ENCODE data around the gene RABGAP1L. TPM values are rescaled to one million over a fixed set of nuclear protein-coding genes. Genes with fewer than 3 reads are reported as not detected.

RABGAP1L gene
- total and polyA plus RNA-seq, 2 experiments from 2014 or later, result 9.2 to 21.4 TPM

DNA sequence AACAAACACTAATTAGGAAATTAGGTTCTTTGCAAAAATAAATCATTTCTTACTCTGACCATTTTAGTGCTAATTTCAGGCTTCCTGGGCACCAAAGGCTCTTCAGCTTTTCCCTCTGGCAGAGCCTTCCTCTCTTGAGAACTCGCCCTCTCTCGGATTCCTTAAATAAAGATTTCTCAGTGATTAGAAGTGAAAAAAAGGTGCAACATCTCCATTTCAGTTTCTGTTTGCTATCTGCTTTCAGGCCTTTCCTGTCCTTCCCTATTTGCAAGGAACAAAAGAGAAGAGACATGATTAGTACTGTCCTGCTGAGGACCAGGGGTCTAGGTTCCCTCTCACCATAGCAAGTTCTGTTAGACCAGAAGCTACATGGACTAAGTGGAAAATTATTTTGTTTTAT is 812.6 kb downstream of the RABGAP1L start:
- H3K9me3 ChIP-seq (ENCODE audit: low read depth), result no peaks in the 10 kb centered on the region
- no peaks in the 10 kb centered on the region for H3K36me3 ChIP-seq
- H3K27ac ChIP-seq, result no peak overlapping the region
- TF ChIP-seq, protein P1, sequence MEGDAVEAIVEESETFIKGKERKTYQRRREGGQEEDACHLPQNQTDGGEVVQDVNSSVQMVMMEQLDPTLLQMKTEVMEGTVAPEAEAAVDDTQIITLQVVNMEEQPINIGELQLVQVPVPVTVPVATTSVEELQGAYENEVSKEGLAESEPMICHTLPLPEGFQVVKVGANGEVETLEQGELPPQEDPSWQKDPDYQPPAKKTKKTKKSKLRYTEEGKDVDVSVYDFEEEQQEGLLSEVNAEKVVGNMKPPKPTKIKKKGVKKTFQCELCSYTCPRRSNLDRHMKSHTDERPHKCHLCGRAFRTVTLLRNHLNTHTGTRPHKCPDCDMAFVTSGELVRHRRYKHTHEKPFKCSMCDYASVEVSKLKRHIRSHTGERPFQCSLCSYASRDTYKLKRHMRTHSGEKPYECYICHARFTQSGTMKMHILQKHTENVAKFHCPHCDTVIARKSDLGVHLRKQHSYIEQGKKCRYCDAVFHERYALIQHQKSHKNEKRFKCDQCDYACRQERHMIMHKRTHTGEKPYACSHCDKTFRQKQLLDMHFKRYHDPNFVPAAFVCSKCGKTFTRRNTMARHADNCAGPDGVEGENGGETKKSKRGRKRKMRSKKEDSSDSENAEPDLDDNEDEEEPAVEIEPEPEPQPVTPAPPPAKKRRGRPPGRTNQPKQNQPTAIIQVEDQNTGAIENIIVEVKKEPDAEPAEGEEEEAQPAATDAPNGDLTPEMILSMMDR (IDR thresholded peaks at IDR 0.05; ENCODE audit: low read depth, low read length), result no peak
- no peak for DNase-seq (ENCODE audit: low read depth in 1 of 2, low spot score in 1 of 2)
- H3K27me3 ChIP-seq, result no peaks in the 10 kb centered on the region
- no peak overlapping the region for H3K4me3 ChIP-seq
- H3K4me1 ChIP-seq (ENCODE audit: low read depth), result no peaks in the 10 kb centered on the region

DNA sequence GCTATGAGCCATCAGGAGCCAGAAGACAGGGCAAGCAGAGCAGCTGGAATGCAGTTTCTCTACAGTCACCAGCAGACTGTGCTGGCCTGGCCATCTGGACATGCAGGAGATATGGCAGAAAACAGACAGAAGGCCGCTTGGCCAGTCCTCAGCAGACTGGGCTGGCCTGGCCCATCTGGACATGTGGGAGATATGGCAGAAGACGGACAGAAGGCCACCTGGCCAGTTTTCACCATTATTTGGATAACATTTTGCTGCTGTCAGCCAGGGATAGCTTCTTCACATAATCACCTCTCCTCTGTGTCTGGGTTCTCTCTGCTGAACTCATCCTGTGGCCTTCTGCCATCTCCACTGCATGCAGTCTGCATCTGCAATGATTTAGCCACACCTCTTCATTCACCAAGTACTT is 815.4 kb downstream of the RABGAP1L start:
- Histone ChIP-seq H3K4me1 (ENCODE audit: low read depth) (no peaks in the 10 kb centered on the region), H3K9me3 (ENCODE audit: low read depth) (no peaks in the 10 kb centered on the region), H3K4me3 (no peak overlapping the region), H3K27me3 (no peaks in the 10 kb centered on the region), H3K27ac (no peak overlapping the region), H3K36me3 (no peaks in the 10 kb centered on the region)
- TF ChIP-seq, protein P1 (IDR thresholded peaks at IDR 0.05; ENCODE audit: low read depth, low read length), result no peak
- DNase-seq (ENCODE audit: low read depth in 1 of 2, low spot score in 1 of 2), result no peak

DNA sequence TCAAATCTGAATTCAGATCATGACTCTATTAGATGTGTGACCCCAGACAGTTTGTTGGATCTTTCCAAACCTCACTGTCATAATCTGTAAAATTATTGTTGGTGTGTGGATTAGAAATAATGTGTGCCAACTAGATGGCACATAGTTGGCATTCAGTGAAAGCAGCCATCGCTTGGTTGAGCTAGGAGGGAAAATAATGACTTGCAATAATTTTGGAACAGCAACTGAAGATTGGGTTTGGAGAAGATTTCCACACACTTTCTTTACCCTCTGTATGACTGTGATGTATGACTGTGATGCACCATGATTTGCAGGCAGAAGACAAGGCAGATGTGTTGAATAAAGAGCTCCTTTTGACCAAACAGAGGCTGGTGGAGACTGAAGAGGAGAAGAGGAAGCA is 816.4 kb downstream of the RABGAP1L start:
- Histone ChIP-seq H3K4me1 (ENCODE audit: low read depth) (no peaks in the 10 kb centered on the region), H3K36me3 (no peaks in the 10 kb centered on the region), H3K27ac (no peak overlapping the region), H3K9me3 (ENCODE audit: low read depth) (no peaks in the 10 kb centered on the region), H3K4me3 (no peak overlapping the region), H3K27me3 (no peaks in the 10 kb centered on the region)
- DNase-seq (ENCODE audit: low read depth in 1 of 2, low spot score in 1 of 2), result no peak
- TF ChIP-seq, protein P1 (IDR thresholded peaks at IDR 0.05; ENCODE audit: low read depth, low read length), result no peak

DNA sequence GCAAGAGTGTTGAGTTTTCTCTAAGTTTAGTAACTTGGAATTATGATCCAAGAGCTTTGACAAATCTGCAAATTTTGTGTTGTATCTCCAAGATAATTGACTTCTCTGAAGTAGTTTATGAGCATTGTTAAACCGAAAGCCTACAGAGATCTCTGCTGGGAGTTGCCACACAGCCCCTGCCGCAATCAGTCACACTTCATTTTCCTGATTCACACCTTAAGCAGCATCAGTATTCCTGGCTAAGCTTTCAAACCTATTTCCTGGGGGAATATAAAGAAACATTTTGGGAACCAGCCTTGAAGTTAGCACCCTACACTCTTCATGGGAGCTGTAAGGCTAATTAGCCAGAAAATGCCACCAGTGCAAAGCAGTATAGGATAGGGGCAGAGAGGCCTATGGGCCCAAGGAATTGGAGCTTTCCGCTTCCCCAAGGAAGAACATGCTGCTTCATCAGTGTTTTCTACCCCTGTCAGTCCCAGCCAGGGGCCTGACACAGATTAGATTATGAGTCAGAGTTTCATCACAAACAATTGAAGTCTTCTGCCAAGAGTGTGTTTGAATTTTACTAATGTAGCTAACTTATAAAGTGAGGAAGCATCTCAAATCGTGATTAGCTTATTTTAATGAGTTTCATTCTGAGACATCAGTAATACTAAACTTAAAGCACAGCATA is 817.3 kb downstream of the RABGAP1L start:
- H3K4me3 ChIP-seq, result no peak overlapping the region
- TF ChIP-seq, protein P1 (IDR thresholded peaks at IDR 0.05; ENCODE audit: low read depth, low read length), result no peak
- no peaks in the 10 kb centered on the region for H3K4me1 ChIP-seq (ENCODE audit: low read depth)
- peak in 1 of 2 donors; percentile 65 for DNase-seq (ENCODE audit: low read depth in 1 of 2, low spot score in 1 of 2)
- no peak overlapping the region for H3K27ac ChIP-seq
- H3K9me3 ChIP-seq (ENCODE audit: low read depth), result no peaks in the 10 kb centered on the region
- H3K27me3 ChIP-seq, result no peaks in the 10 kb centered on the region
- H3K36me3 ChIP-seq, result no peaks in the 10 kb centered on the region

DNA sequence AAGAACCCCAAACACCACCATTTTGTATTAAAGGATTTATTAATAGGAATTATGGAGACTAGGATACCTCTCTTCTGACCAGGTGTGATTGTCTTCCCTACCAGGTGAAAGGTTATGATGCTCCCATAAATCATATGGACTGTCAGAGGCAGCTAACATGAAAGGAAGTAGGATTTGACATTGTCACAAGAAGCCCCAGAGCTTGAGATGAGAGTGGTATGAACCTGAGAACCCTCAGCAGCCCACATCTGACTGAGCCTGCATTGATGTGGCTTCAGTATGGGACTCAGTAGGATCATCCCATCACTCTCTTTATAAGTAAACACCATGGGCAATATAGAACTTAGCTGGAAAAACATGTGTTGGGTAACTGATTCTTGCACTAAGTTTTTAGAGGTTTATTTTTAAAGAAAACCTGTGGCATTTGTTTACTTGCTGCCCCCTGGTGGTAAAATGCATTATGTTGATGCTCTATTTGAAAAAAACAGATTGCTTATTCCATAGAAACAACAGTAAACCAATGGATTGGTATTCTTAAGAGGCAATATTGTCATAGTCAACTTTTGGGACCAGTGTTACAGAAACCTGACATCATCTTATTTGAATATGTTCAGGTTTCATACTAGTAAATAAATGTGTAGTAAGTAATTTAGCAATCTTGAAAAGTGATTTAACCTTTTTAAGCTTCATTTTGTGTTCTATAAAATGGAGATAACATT is 823.8 kb downstream of the RABGAP1L start:
- no peaks in the 10 kb centered on the region for H3K36me3 ChIP-seq

More for the DNA sequence above, 823.8 kb downstream of the RABGAP1L start:
- TF ChIP-seq, protein P1 (IDR thresholded peaks at IDR 0.05; ENCODE audit: low read depth, low read length), result peak; percentile 64
- DNase-seq (ENCODE audit: low read depth in 1 of 2, low spot score in 1 of 2), result peak; percentile 47 to 77
- H3K27me3 ChIP-seq, result no peaks in the 10 kb centered on the region
- H3K4me1 ChIP-seq (ENCODE audit: low read depth), result no peaks in the 10 kb centered on the region
- no peaks in the 10 kb centered on the region for H3K9me3 ChIP-seq (ENCODE audit: low read depth)
- no peak overlapping the region for H3K27ac ChIP-seq
- no peak overlapping the region for H3K4me3 ChIP-seq

All from cardiac muscle cell (in vitro differentiated cells and primary cell).